ENCODE data around the gene SARS1.

SARS1 gene

GRCh38 chr1:109192433-109192832, 21.3 kb upstream of the SARS1 start:
- no peaks in the 10 kb centered on the region for H3K36me3 ChIP-seq (ENCODE audit: low read length)
- H3K4me3 ChIP-seq (ENCODE audit: insufficient read depth, low read length, poor library complexity, severe bottlenecking) = no peak overlapping the region
- H3K27me3 ChIP-seq (ENCODE audit: low read length) = no peaks in the 10 kb centered on the region
- no peaks in the 10 kb centered on the region for H3F3A ChIP-seq (ENCODE audit: insufficient read depth)
- H3K9me2 ChIP-seq (replicated peaks; ENCODE audit: insufficient read depth, low read length) = no peaks in the 10 kb centered on the region
- H3K27ac ChIP-seq (ENCODE audit: low read depth, low read length) = no peak overlapping the region
- TF ChIP-seq, protein P1, sequence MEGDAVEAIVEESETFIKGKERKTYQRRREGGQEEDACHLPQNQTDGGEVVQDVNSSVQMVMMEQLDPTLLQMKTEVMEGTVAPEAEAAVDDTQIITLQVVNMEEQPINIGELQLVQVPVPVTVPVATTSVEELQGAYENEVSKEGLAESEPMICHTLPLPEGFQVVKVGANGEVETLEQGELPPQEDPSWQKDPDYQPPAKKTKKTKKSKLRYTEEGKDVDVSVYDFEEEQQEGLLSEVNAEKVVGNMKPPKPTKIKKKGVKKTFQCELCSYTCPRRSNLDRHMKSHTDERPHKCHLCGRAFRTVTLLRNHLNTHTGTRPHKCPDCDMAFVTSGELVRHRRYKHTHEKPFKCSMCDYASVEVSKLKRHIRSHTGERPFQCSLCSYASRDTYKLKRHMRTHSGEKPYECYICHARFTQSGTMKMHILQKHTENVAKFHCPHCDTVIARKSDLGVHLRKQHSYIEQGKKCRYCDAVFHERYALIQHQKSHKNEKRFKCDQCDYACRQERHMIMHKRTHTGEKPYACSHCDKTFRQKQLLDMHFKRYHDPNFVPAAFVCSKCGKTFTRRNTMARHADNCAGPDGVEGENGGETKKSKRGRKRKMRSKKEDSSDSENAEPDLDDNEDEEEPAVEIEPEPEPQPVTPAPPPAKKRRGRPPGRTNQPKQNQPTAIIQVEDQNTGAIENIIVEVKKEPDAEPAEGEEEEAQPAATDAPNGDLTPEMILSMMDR (IDR thresholded peaks at IDR 0.05; ENCODE audit: insufficient read depth, low read length, poor library complexity, severe bottlenecking) = no peak
- TF ChIP-seq EZH2phosphoT487 (conservative IDR thresholded peaks at IDR 0.05; ENCODE audit: low read length) = no peak
- H2AFZ ChIP-seq (ENCODE audit: low read depth, low read length, severe bottlenecking) = no peak overlapping the region
- H3K9me3 ChIP-seq (ENCODE audit: insufficient read depth, low read length) = no peaks in the 10 kb centered on the region
- no peaks in the 10 kb centered on the region for H4K20me1 ChIP-seq (ENCODE audit: low read depth, low read length)
- H3K4me2 ChIP-seq (ENCODE audit: low read depth, low read length, poor library complexity, severe bottlenecking) = no peak overlapping the region
- H3K79me2 ChIP-seq (ENCODE audit: insufficient read depth, low read length) = no peaks in the 10 kb centered on the region
- H3K9ac ChIP-seq (ENCODE audit: low read length) = no peak overlapping the region

DNA sequence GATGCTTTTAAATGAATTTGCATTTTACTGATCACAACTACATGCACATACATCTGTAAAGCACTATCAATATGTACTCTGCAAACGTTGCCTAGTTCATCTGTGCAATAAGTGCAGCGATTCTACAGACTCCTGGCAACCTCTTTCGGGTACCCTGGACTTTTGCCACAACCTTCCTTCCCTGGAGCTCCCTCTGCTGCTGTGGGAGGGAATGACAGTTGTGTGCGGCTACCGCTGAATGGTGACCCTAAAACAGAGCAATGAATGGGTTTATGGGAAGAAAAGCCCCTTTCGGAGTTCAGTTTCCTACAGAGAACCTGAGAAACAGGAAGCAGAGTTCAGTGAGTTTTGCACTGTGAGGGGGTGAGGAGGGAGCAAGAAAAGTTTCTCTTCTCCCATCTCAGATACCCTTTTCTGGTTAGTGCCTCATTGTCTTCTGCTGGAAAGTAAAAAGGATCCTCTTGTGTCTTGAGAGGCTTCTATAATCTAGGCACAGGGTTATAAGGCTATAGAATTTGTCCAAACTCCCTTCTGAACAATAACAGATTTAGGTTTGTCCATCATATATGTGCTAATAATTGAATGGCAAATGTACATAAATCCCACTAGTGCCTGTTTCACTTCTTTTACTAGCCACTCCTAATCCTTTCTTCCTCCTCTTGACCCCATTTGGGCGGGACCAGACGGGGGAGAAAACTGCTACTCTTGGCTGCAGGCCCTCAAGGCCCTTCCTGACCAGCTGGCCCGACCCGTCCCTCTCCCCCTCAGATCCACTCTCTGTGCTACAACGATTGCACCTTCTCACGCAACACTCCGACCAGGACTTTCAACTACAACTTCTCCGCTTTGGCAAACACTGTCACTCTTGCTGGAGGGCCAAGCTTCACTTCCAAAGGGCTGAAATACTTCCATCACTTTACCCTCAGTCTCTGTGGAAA, 19.8 kb upstream of the SARS1 start:
- no peak overlapping the region for H3K4me3 ChIP-seq (ENCODE audit: insufficient read depth, low read length, poor library complexity, severe bottlenecking)
- no peaks in the 10 kb centered on the region for H4K20me1 ChIP-seq (ENCODE audit: low read depth, low read length)
- no peak for TF ChIP-seq EZH2phosphoT487 (conservative IDR thresholded peaks at IDR 0.05; ENCODE audit: low read length)
- TF ChIP-seq, protein P1 (IDR thresholded peaks at IDR 0.05; ENCODE audit: insufficient read depth, low read length, poor library complexity, severe bottlenecking) = peak; percentile 57
- no peak overlapping the region for H3K27ac ChIP-seq (ENCODE audit: low read depth, low read length)
- no peak overlapping the region for H3K4me2 ChIP-seq (ENCODE audit: low read depth, low read length, poor library complexity, severe bottlenecking)
- H3F3A ChIP-seq (ENCODE audit: insufficient read depth) = no peaks in the 10 kb centered on the region
- no peaks in the 10 kb centered on the region for H3K9me3 ChIP-seq (ENCODE audit: insufficient read depth, low read length)
- no peaks in the 10 kb centered on the region for H3K36me3 ChIP-seq (ENCODE audit: low read length)
- no peak overlapping the region for H2AFZ ChIP-seq (ENCODE audit: low read depth, low read length, severe bottlenecking)
- no peak overlapping the region for H3K9ac ChIP-seq (ENCODE audit: low read length)
- H3K27me3 ChIP-seq (ENCODE audit: low read length) = no peaks in the 10 kb centered on the region
- H3K9me2 ChIP-seq (replicated peaks; ENCODE audit: insufficient read depth, low read length) = no peaks in the 10 kb centered on the region
- no peaks in the 10 kb centered on the region for H3K79me2 ChIP-seq (ENCODE audit: insufficient read depth, low read length)

- no peaks in the 10 kb centered on the region for H3F3A ChIP-seq (ENCODE audit: insufficient read depth)
- H3K9me2 ChIP-seq (replicated peaks; ENCODE audit: insufficient read depth, low read length) = no peaks in the 10 kb centered on the region
- H3K4me3 ChIP-seq (ENCODE audit: insufficient read depth, low read length, poor library complexity, severe bottlenecking) = no peak overlapping the region
- TF ChIP-seq, protein P1 (IDR thresholded peaks at IDR 0.05; ENCODE audit: insufficient read depth, low read length, poor library complexity, severe bottlenecking) = no peak
- TF ChIP-seq EZH2phosphoT487 (conservative IDR thresholded peaks at IDR 0.05; ENCODE audit: low read length) = no peak
- no peak overlapping the region for H3K4me2 ChIP-seq (ENCODE audit: low read depth, low read length, poor library complexity, severe bottlenecking)
- H3K9me3 ChIP-seq (ENCODE audit: insufficient read depth, low read length) = no peaks in the 10 kb centered on the region
- H3K36me3 ChIP-seq (ENCODE audit: low read length) = no peaks in the 10 kb centered on the region
- H4K20me1 ChIP-seq (ENCODE audit: low read depth, low read length) = no peaks in the 10 kb centered on the region
- no peaks in the 10 kb centered on the region for H3K79me2 ChIP-seq (ENCODE audit: insufficient read depth, low read length)
- H2AFZ ChIP-seq (ENCODE audit: low read depth, low read length, severe bottlenecking) = no peak overlapping the region
- H3K9ac ChIP-seq (ENCODE audit: low read length) = no peak overlapping the region
- no peak overlapping the region for H3K27ac ChIP-seq (ENCODE audit: low read depth, low read length)
- no peaks in the 10 kb centered on the region for H3K27me3 ChIP-seq (ENCODE audit: low read length)
Measured at GRCh38 chr1:109197158-109198042, 16.3 kb upstream of the SARS1 start.

Data from SU-DHL-6 (cell line).